ENCODE measurements around the gene WDR18.

DNA sequence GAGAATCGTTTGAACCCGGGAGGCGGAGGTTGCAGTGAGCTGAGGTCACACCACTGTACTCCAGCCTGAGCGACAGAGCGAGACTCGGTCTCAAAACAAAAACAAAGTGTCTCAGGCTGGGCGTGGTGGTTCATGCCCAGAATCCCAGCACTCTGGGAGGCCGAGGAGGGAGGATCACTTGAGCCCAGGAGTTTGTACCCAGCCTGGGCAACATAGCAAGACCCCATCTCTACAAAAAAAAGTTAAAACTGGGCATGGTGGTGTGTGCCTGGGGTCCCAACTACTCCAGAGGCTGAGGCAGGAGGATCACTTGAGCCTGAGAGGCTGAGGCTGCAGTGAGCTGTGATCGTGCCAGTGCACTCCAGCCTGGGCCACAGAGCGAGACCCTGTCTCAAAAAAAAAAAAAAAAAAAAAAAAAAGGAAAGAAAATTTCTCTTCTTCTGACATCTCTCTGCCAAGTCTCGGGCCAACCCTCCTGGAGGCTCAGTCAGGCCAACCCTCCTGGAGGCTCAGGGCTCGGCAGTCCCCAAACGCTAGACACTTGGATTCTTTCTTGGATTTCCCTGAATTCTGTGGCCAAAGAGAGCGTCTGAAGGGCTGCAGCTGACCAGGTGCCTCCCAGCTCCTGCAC is 32.0 kb upstream of the WDR18 start:
- TF ChIP-seq CTCF (IDR thresholded peaks at IDR 0.05) (no peak), POLR2A (IDR thresholded peaks at IDR 0.05) (no peak)

All from uterus (tissue), 2 donors.